Erythroblast (primary cell): ENCODE measurements around the gene APBA1.

Source experiments
- GATA1 ChIP-seq: IDR thresholded peaks from 2 replicates; pipeline ENCODE4 v1.6.1; 2011; ENCODE audit warnings: low read depth, mild to moderate bottlenecking, control low read depth, low read length, moderate library complexity
- POLR2A ChIP-seq: IDR thresholded peaks from 2 replicates; pipeline ENCODE4 v1.6.1; 2011; ENCODE audit warnings: mild to moderate bottlenecking, low read length

- no peak for TF ChIP-seq POLR2A
- no peak for TF ChIP-seq GATA1
Measured at GRCh38 chr9:69485466-69485865, 186.7 kb downstream of the APBA1 start.
